ENCODE measurements around the gene FOXJ3. TPM values are rescaled to one million over a fixed set of nuclear protein-coding genes. Genes with fewer than 3 reads are reported as not detected.

Gene FOXJ3
- total RNA-seq (2022) (42.2 and 43.7 TPM in 2 replicates), Bru-seq, nascent RNA (percentile 86 among the genes with signal in this experiment), BruChase-seq, experiment 1, labeled RNA remaining after a 6-hour chase (percentile 72 among the genes with signal in this experiment), BruChase-seq, experiment 2, labeled RNA remaining after a 2-hour chase (percentile 79 among the genes with signal in this experiment)
- long read RNA-seq, full-length matches to known transcripts: 39 of 63 reads
- long read RNA-seq, partial matches to known transcripts: 3 of 63 reads
- long read RNA-seq, other reads (novel, unspliced or antisense): 21 of 63 reads

DNA sequence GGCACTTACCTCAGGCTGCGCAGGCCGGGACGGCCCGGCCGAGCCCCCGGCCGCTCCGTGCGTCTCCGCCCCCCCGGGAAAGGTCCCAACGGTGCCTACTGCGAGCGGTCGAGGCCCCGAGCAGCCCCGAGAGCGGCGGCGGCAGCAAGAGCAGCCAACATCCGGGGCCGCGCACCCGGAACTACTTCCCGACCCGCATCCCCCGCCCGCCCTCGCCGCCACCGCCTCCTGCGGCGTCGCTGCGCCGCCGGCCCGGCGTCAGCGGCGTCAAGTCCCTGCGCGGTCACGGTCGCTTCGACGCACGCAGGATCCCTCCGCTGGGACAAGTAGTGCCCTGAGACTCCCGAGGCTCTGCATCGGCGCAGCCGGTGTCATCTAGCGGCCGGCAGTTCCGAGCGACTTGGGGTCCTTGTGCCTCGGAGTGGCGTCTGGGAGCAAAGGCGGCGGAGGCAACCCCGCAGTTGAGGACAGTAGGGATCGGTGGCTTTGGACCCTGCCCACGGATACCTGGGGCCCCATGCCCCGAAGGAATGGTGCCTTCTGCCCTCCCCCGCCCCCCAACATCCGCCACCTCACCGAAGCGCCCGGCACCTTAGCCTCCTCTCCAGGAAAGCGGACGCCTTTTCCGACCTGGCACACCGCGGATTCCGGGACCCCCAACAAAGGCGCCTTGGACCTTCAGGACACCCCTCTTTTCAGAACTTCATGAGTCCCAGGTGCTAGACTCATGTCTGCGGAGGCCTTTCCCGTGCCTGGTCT lies at the start of gene FOXJ3:
TSS of gene FOXJ3 (minus strand) at position 186 of the 759 bp plus-strand sequence. CDS start 24,142 bp downstream, outside the sequence.
- no TSS peak for BruUV-seq (replicated peaks)
- peaks cover 46% of the 10 kb centered on the region for H3K4me1 Mint-ChIP-seq (ENCODE audit: insufficient read depth, unreplicated experiment)
- TF ChIP-seq, protein P1, sequence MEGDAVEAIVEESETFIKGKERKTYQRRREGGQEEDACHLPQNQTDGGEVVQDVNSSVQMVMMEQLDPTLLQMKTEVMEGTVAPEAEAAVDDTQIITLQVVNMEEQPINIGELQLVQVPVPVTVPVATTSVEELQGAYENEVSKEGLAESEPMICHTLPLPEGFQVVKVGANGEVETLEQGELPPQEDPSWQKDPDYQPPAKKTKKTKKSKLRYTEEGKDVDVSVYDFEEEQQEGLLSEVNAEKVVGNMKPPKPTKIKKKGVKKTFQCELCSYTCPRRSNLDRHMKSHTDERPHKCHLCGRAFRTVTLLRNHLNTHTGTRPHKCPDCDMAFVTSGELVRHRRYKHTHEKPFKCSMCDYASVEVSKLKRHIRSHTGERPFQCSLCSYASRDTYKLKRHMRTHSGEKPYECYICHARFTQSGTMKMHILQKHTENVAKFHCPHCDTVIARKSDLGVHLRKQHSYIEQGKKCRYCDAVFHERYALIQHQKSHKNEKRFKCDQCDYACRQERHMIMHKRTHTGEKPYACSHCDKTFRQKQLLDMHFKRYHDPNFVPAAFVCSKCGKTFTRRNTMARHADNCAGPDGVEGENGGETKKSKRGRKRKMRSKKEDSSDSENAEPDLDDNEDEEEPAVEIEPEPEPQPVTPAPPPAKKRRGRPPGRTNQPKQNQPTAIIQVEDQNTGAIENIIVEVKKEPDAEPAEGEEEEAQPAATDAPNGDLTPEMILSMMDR (IDR thresholded peaks at IDR 0.05; ENCODE audit: unreplicated experiment): no peak
- DNase-seq (ENCODE audit: unreplicated experiment): peak; percentile 92
- H3K27ac Mint-ChIP-seq (ENCODE audit: low read depth, unreplicated experiment): peak within 1 kb of the TSS; percentile 92
- H3K4me3 Mint-ChIP-seq (ENCODE audit: unreplicated experiment): peak within 1 kb of the TSS; percentile 79
- no peaks in the 10 kb centered on the region for H3K9me3 Mint-ChIP-seq (ENCODE audit: unreplicated experiment)
- intact Hi-C loops (cut with micrococcal nuclease): loop anchor here (2.0 to 5.0 kb wide), 2 partner anchors 128 to 523 kb away; partner anchors contain the start of gene CCDC30
- H3K36me3 Mint-ChIP-seq (ENCODE audit: insufficient read depth, unreplicated experiment): no peaks in the 10 kb centered on the region
- POLR2A ChIA-PET: interaction anchor here (0.6 to 2.4 kb wide), 26 partner anchors 9 to 740 kb away, joined by 3 to 23 read pairs (median 4); partner anchors contain the start of genes C1orf50, CCDC30, P3H1 and PPCS
- H3K27me3 Mint-ChIP-seq (ENCODE audit: insufficient read depth, unreplicated experiment): no peaks in the 10 kb centered on the region
- CTCF ChIA-PET: interaction anchor here (2.1 to 3.6 kb wide), 3 partner anchors 121 to 162 kb away, joined by 7 to 39 read pairs (median 11); no protein-coding TSS in a partner anchor

DNA sequence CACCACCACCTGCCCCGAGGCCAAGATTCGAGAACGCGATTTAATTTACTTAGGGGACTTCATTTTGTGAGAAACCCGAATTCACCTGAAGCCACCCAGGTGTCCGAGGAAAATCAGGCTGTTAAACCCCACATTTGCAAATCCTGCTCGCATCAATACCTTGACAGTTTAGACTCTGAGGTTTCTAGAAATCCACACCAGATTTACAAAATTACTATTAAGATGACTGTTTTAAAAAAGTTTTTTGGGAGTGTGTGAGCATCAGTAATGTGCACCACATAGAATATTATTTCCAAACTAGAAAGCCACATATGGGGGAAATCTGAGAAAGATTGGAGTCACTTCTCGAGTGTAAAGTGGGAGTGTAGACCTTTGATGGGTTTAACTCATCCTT lies 46.2 kb upstream of the FOXJ3 start:
- no peak overlapping the region for H3K4me3 Mint-ChIP-seq (ENCODE audit: unreplicated experiment)
- H3K27me3 Mint-ChIP-seq (ENCODE audit: insufficient read depth, unreplicated experiment): peaks cover 39% of the 10 kb centered on the region
- no TSS peak for BruUV-seq (replicated peaks)
- H3K36me3 Mint-ChIP-seq (ENCODE audit: insufficient read depth, unreplicated experiment): no peaks in the 10 kb centered on the region
- no peak overlapping the region for H3K27ac Mint-ChIP-seq (ENCODE audit: low read depth, unreplicated experiment)
- ChIA-PET POLR2A (interaction anchor here (1.0 kb wide), 1 partner anchor 9 kb away, joined by 3 read pairs; no protein-coding TSS in a partner anchor), CTCF (no interaction called here)
- DNase-seq (ENCODE audit: unreplicated experiment): no peak
- no peaks in the 10 kb centered on the region for H3K4me1 Mint-ChIP-seq (ENCODE audit: insufficient read depth, unreplicated experiment)
- TF ChIP-seq, protein P1 (IDR thresholded peaks at IDR 0.05; ENCODE audit: unreplicated experiment): no peak
- intact Hi-C loops (cut with micrococcal nuclease): no loop called here
- no peaks in the 10 kb centered on the region for H3K9me3 Mint-ChIP-seq (ENCODE audit: unreplicated experiment)

DNA sequence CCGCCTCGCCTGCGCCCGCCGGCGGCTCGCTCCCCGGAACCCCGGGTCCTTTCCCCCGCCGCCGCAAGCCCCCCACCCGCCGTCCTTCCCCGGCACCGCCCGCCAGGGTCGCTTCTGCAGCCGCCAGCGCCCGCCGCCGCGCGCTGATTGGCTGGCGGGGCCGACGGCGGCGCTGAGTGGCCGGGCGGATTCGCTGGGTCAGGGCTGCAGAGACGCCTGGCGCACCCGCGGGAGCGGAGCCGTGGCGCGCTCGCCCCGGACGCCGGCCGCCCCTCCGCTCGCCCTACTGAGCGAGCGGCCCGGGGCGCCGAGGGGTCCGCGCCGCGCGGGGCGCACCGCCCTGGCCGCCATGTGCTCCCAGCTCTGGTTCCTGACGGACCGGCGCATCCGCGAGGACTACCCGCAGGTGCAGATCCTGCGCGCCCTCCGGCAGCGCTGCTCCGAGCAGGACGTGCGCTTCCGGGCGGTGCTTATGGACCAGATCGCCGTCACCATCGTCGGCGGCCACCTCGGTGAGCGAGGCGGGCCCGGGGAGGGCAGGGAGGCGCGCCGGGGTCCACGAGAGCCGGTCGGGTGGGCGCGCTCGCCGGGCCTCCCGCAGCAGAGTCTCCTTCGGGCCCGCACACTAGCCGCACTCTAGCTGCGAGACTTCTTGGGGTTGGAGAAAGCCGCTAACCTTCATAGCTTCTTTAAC lies 45.7 kb upstream of the FOXJ3 start, which contains the start of gene RIMKLA:
TSS of gene RIMKLA (plus strand) at position 207 of the 694 bp plus-strand sequence. CDS start at position 350, 143 bp downstream.
- no peaks in the 10 kb centered on the region for H3K9me3 Mint-ChIP-seq (ENCODE audit: unreplicated experiment)
- no peak within 1 kb of the TSS for H3K27ac Mint-ChIP-seq (ENCODE audit: low read depth, unreplicated experiment)
- no peak for DNase-seq (ENCODE audit: unreplicated experiment)
- intact Hi-C loops (cut with micrococcal nuclease): no loop called here
- no TSS peak for BruUV-seq (replicated peaks)
- TF ChIP-seq, protein P1 (IDR thresholded peaks at IDR 0.05; ENCODE audit: unreplicated experiment): no peak
- ChIA-PET POLR2A (no interaction called here), CTCF (no interaction called here)
- H3K27me3 Mint-ChIP-seq (ENCODE audit: insufficient read depth, unreplicated experiment): peaks cover 39% of the 10 kb centered on the region
- H3K4me1 Mint-ChIP-seq (ENCODE audit: insufficient read depth, unreplicated experiment): no peaks in the 10 kb centered on the region
- H3K4me3 Mint-ChIP-seq (ENCODE audit: unreplicated experiment): peak within 1 kb of the TSS; percentile 52
- H3K36me3 Mint-ChIP-seq (ENCODE audit: insufficient read depth, unreplicated experiment): no peaks in the 10 kb centered on the region
